ENCODE data around the gene RELCH.

RELCH gene

DNA sequence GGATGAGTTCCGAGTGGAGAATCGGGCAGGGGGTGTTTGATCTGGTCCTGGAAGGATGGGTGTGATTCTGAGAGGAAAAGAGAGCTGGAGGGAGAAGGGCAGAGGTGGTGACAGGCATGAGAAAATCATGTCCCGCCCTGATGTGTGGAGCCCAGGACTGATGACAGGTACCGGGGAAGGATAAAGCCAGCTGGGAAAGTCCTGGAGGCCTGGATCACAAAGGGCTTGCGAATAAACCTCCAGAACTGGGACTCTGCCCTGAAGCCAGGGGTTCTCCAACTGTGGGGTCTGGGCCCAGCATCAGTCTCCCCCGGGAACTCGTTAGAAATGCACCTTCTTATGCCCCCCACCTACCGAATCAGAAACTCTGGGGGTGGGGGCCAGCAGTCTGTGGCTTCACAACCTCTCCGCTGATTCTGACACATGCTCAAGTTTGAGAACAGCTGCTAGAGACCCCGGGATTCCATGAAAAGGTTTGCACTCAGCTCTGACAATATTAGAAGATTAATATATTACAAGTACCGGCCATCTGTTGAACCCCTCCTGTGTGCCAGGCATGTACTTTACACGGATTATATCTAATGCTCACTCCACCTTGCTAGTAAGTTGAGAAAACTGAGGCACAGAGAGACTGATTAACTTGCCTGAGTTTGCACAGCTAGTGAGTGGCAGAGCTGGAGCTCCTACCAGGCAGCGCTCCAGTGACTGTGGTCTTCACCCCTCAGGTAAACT lies 146.1 kb downstream of the RELCH start:
- no peak for DNase-seq
- intact Hi-C loops (cut with DNase I) = no loop called here

- DNase-seq = no peak
- intact Hi-C loops (cut with DNase I) = no loop called here
Measured at GRCh38 chr18:62334120-62334519, 147.1 kb downstream of the RELCH start.

GRCh38 chr18:62335494-62335893 lies 148.4 kb downstream of the RELCH start:
- DNase-seq = no peak
- intact Hi-C loops (cut with DNase I) = no loop called here

DNA sequence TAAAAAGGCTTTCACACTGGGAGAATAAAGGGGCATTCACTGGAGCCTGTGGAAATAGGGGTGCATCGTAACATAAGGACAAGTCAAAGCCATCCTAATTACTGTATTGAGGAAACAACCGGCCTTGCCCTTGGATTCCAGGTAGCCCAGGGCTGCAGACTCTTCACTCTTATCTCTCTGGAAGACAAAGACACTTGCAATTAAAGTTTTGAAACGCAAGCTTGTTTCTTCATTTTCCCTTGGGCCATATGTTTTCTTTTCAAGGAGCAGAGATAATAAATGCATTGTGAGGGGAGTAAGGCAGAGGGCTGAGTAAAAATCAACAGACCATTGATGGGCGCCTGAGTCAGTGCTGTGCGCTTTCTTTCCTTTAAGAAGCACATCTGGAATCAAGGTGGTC lies 149.6 kb downstream of the RELCH start:
- intact Hi-C loops (cut with DNase I) = no loop called here
- no peak for DNase-seq

DNA sequence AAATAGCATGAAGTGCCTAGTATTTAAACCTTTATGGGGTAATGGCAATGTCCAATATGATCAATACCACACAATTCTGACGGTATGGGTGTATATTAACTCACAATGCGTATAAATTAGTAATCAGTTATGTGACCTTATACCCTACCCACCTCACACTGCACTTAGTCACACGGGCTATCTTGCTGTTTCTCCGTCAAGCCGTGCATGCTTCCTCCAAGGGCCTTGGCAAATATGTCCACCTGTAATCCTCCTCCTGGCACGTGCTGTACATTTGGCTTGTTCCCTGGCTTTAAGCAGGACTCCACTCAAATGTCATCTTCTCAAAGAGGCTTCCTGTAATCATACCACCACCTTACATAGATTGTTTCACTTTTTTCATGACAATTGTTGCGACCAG lies 150.3 kb downstream of the RELCH start:
- DNase-seq = no peak

DNA sequence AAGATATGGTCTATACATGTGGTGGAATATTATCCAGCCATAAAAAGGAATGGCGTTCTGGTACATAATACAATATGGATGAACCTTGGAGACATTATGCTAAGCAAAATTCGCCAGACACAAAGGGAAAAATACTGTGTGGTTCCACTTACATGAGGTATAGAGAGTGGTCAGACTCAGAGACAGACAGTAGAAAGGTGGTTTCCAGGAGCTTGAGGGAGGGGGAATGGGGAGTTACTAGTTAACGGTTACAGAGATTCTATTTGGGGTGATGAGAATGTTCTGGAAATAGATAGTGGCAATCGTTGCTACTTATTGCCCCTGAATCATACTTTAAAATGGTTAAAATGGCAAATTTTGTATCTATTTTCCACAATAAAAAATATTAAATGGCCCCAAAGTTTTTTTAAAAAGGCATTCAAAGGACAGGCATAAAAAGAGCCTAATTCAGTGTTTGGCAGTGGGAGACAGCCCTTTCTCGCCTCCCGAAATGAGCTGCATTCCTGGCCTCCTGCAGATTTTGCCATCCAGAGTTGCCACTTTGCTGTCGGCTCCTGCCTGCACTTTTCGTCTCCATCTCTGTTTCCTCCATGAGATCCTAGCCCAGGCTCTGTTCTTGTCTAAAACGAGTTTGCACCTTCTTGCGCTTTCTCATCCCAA lies 151.5 kb downstream of the RELCH start:
- intact Hi-C loops (cut with DNase I) = no loop called here
- DNase-seq = no peak

More for the DNA sequence above, 150.3 kb downstream of the RELCH start:
- intact Hi-C loops (cut with DNase I) = no loop called here

- DNase-seq = no peak
Measured at GRCh38 chr18:62339106-62339988, 152.3 kb downstream of the RELCH start.

DNA sequence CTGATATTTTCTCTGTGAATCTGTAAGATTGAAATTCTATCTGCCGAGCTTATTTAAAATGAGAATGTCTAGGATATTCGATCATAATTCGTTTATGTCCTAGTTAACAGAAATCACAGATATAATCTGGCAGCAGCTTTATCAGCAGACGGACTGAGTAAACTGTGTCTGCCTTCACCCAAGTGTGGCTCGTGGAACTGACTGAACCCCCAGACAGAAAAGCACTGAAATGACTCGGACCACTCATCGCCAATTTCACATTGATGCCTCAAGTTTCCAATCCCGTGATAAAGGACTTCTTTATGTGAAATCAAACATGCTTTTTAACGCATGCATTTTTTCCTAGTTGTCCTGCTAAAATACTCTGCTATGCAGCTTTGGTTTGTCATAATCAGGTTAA lies 153.9 kb downstream of the RELCH start:
- DNase-seq = no peak
- intact Hi-C loops (cut with DNase I) = no loop called here

More at GRCh38 chr18:62339106-62339988, 152.3 kb downstream of the RELCH start:
- intact Hi-C loops (cut with DNase I) = no loop called here

DNA sequence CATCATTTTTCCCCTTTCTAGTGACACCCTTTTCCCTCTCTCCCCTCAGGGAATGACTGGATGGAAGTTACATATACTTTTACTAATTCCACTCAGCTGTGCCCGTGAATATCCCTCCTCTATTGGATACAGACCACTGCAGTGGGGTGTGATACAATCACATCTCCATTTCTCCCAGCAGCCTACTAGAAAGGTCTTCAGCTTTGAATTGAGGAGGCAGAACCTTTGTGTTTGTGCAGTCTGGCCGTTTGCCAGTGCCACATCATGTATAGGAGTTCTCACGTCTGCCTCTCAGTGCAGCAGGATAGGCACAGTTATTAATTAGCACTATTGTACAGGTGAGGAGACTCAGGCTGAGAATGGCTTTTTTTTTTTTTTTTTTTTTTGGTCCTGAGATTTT lies 154.4 kb downstream of the RELCH start:
- DNase-seq = no peak
- intact Hi-C loops (cut with DNase I) = no loop called here

GRCh38 chr18:62342884-62343283 lies 155.8 kb downstream of the RELCH start:
- DNase-seq = no peak
- intact Hi-C loops (cut with DNase I) = no loop called here

- intact Hi-C loops (cut with DNase I) = no loop called here
- DNase-seq = no peak
Measured at GRCh38 chr18:62343316-62343715, 156.3 kb downstream of the RELCH start.

DNA sequence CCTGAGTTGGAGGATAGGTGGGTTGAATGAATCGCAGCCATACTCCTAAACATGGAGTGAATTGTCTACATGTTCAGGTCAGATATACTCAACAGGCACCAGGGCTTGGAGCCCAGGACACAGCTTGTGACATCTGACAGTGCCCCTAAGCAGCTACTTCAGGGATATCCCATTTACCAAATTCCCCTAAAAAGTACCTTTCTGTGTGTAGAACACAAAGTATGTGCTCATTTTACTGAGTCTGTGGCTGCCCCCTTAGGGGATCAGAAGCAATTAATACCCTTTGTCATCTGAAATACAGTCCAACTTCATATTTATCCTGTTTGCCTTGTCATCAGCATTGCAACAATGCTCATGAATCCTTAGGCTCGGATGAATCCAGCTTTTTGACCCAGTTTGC lies 158.9 kb downstream of the RELCH start:
- DNase-seq = no peak
- intact Hi-C loops (cut with DNase I) = no loop called here

GRCh38 chr18:62346333-62347088 lies 159.5 kb downstream of the RELCH start:
- DNase-seq = no peak
- intact Hi-C loops (cut with DNase I) = no loop called here

GRCh38 chr18:62347089-62347506 lies 160.0 kb downstream of the RELCH start:
- intact Hi-C loops (cut with DNase I) = no loop called here
- no peak for DNase-seq

- intact Hi-C loops (cut with DNase I) = no loop called here
- DNase-seq = no peak
Measured at GRCh38 chr18:62348474-62348873, 161.4 kb downstream of the RELCH start.

GRCh38 chr18:62353170-62353569 lies 166.1 kb downstream of the RELCH start:
- DNase-seq = no peak
- intact Hi-C loops (cut with DNase I) = no loop called here

DNA sequence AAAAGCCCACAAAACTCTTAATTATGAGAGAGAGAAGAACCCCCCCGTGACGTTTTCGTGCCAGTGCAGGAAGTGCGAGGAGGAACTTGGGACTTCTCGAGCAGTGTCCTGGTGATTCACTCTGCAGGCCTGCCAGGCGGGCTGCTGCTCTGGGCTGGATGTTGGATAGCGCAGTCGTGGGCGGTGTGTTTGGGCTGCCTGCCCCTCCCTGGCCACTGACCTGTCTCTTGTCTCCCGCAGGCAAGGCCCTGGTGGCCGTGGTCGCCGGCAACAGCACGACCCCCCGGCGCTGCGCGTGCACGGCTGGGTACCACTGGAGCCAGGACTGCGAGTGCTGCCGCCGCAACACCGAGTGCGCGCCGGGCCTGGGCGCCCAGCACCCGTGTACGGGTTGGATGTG lies 167.1 kb downstream of the RELCH start:
- intact Hi-C loops (cut with DNase I) = no loop called here
- peak in 1 of 10 donors; percentile 80 for DNase-seq

- DNase-seq = no peak
- intact Hi-C loops (cut with DNase I) = no loop called here
Measured at GRCh38 chr18:62357079-62357719, 170.1 kb downstream of the RELCH start.
